ENCODE data around the gene SMPD4.
"Not testable (repeated sequence)": the region's sequence is repeated elsewhere in the genome, so short reads cannot be mapped to it uniquely, and the experiment has no call there.

GRCh38 chr2:130152136-130152815 is 29.1 kb downstream of the SMPD4 start:
- TF ChIP-seq POLR2A (IDR thresholded peaks at IDR 0.05; ENCODE audit: low read depth, low read length); POLR2AphosphoS5 (IDR thresholded peaks at IDR 0.05; ENCODE audit: low read depth, low read length); TAF1 (IDR thresholded peaks at IDR 0.05; ENCODE audit: low read depth, low read length); SPI1 (IDR thresholded peaks at IDR 0.05; ENCODE audit: low read depth, low read length); PAX5 (IDR thresholded peaks at IDR 0.05; ENCODE audit: insufficient read depth, low read length, severe bottlenecking): not testable (repeated sequence)

All from GM12891 (cell line).